K562 (cell line): ENCODE data around the gene ZNF775. TPM values are rescaled to one million over a fixed set of nuclear protein-coding genes. Genes with fewer than 3 reads are reported as not detected.

Experiments
- ATAC-seq: fragments of 200-7000 bp; cut with Tn5 transposase; 3 replicates; pipeline ENCODE4 v1.9.1; 2020; ENCODE audit warnings: moderate library complexity
- BruUV-seq: library from RNA; stranded (reverse); fragments of 400-500 nt; replicated peaks from 2 replicates; lab custom pipeline; 2021; lab: Mats Ljungman, UMichigan
- CTCF ChIA-PET: fragments of 300-600 bp; formaldehyde crosslinking; extraction: SDS; loops from one replicate; lab custom pipeline; 2021; ENCODE audit warnings: low intra/inter-chr PET ratio; lab: Yijun Ruan, JAX
- POLR2A ChIA-PET: fragments of 300-600, 350-650 bp; sonication (Branson Sonifier 250); formaldehyde crosslinking; extraction: SDS; loops from one replicate; lab custom pipeline; 2021; ENCODE audit warnings: antibody characterized with exemption, inconsistent platforms; lab: Yijun Ruan, JAX
- DNase-seq, 4 experiments: peaks; one replicate each; pipeline versions ENCODE4 v3.0.0 to v3.0.0-alpha.2; 2011 to 2018; ENCODE audit warnings: low spot score in 3 of 4, mixed read lengths in 3 of 4; ENCODE audit errors: extremely low read depth in 1 of 4
- FAIRE-seq: peaks from 2 replicates; lab custom pipeline; 2011; peaks lifted over from hg19 to GRCh38; lab: Jason Lieb, UNC
- H2AFZ ChIP-seq: 2 replicates; pipeline ENCODE4 v1.6.0; 2011; ENCODE audit warnings: low read depth, low read length, control low read depth, inconsistent platforms
- H3K27ac ChIP-seq: fragments of 200-600 bp; 3 replicates; pipeline ENCODE4 v1.8.0; 2011; ENCODE audit warnings: low read depth, mild to moderate bottlenecking, control low read depth, inconsistent platforms, low read length, moderate library complexity, mixed read lengths; ENCODE audit errors: extremely low read depth
- H3K27me3 ChIP-seq, 2 experiments: fragments of 300-600 bp in 1 of 2; 2 replicates in 1 of 2; 3 replicates in 1 of 2; pipeline versions ENCODE4 v1.6.0 to v1.8.0; 2011; ENCODE audit warnings: inconsistent platforms in 2 of 2, low read length in 2 of 2, mild to moderate bottlenecking in 1 of 2, mixed read lengths in 1 of 2, moderate library complexity in 1 of 2; ENCODE audit not compliant: control insufficient read depth in 2 of 2, insufficient read depth in 2 of 2
- H3K36me3 ChIP-seq: fragments of 300-600 bp; 3 replicates; pipeline ENCODE4 v1.8.0; 2011; ENCODE audit warnings: mild to moderate bottlenecking, low read length, inconsistent platforms; ENCODE audit not compliant: control insufficient read depth, insufficient read depth
- H3K4me1 ChIP-seq, 2 experiments: fragments of 200-600 bp in 1 of 2; replicated peaks in 1 of 2; 2 replicates in 1 of 2; 3 replicates in 1 of 2; pipeline versions ENCODE4 v1.5.1 to v1.8.0; 2011; ENCODE audit warnings: inconsistent platforms in 2 of 2, low read length in 2 of 2, mild to moderate bottlenecking in 1 of 2, mixed read lengths in 1 of 2, moderate library complexity in 1 of 2; ENCODE audit not compliant: control insufficient read depth in 2 of 2, insufficient read depth in 2 of 2
- H3K4me2 ChIP-seq: 2 replicates; pipeline ENCODE4 v1.6.1; 2011; ENCODE audit warnings: low read length, control low read depth, inconsistent platforms, mixed read lengths; ENCODE audit not compliant: insufficient read depth
- H3K4me3 ChIP-seq: fragments of 200-600 bp; sonication (generic), shearing (Covaris generic); 2 replicates; pipeline ENCODE4 v1.5.1; 2016; ENCODE audit warnings: control low read depth, inconsistent platforms
- H3K79me2 ChIP-seq: fragments of 200-600 bp; 3 replicates; pipeline ENCODE4 v1.8.0; 2011; ENCODE audit warnings: low read length, inconsistent platforms; ENCODE audit not compliant: control insufficient read depth, insufficient read depth
- H3K9ac ChIP-seq, 2 experiments: 2 replicates each; pipeline versions ENCODE4 v1.6.0 to v1.6.1; 2011; ENCODE audit warnings: low read depth in 2 of 2, low read length in 2 of 2, control low read depth in 1 of 2, inconsistent platforms in 1 of 2, mild to moderate bottlenecking in 1 of 2, mixed read lengths in 1 of 2; ENCODE audit not compliant: insufficient read depth in 1 of 2
- H3K9me1 ChIP-seq: one replicate; pipeline ENCODE4 v1.6.0; 2011; ENCODE audit warnings: inconsistent platforms, mild to moderate bottlenecking, low read length, moderate library complexity; ENCODE audit not compliant: control insufficient read depth, insufficient read depth
- H3K9me3 ChIP-seq: replicated peaks from 2 replicates; pipeline ENCODE4 v1.5.1; 2011; ENCODE audit warnings: low read depth, low read length, inconsistent platforms; ENCODE audit not compliant: control insufficient read depth, insufficient read depth
- H4K20me1 ChIP-seq: replicated peaks from 2 replicates; pipeline ENCODE4 v1.6.1; 2011; ENCODE audit warnings: low read length, inconsistent platforms, mixed read lengths; ENCODE audit not compliant: control insufficient read depth, insufficient read depth
- CEBPG ChIP-seq, 3 experiments: fragments of 200-800 bp in 1 of 3; sonication (Bioruptor generic) in 1 of 3; sonication (generic) in 1 of 3; formaldehyde crosslinking in 1 of 3; IDR thresholded peaks in 2 of 3; conservative IDR thresholded peaks in 1 of 3; 2 replicates each; pipeline versions ENCODE4 v1.6.1 to v1.8.0; 2016 to 2022; ENCODE audit warnings: missing compliant biosample characterization in 2 of 3, missing genetic modification characterization in 2 of 3, mild to moderate bottlenecking in 1 of 3, missing genetic modification reagents in 1 of 3
- ETV5 ChIP-seq: sonication (generic); formaldehyde crosslinking; IDR thresholded peaks from 2 replicates; pipeline ENCODE4 v1.4.0; 2020; ENCODE audit warnings: low read depth, mild to moderate bottlenecking, missing genetic modification reagents
- HIVEP1 ChIP-seq: fragments of 250-450 bp; sonication (Bioruptor Pico); IDR thresholded peaks from 2 replicates; pipeline ENCODE4 v1.4.0; 2020; ENCODE audit warnings: mild to moderate bottlenecking
- HNRNPL ChIP-seq: fragments of 200-400 bp; formaldehyde crosslinking; IDR thresholded peaks from 2 replicates; pipeline ENCODE4 v1.6.1; 2017; ENCODE audit warnings: low read depth, mild to moderate bottlenecking, low read length
- HNRNPUL1 ChIP-seq: fragments of 200-400 bp; formaldehyde crosslinking; IDR thresholded peaks from 2 replicates; pipeline ENCODE4 v1.6.1; 2017; ENCODE audit warnings: low read length
- POLR2G ChIP-seq: fragments of 200-400 bp; formaldehyde crosslinking; IDR thresholded peaks from 2 replicates; pipeline ENCODE4 v1.6.1; 2017; ENCODE audit warnings: low read depth, mild to moderate bottlenecking, antibody characterized with exemption, low read length, moderate library complexity
- RBBP5 ChIP-seq: fragments of 200-600 bp; sonication (generic); IDR thresholded peaks from 2 replicates; pipeline ENCODE4 v1.6.1; 2012; ENCODE audit warnings: borderline replicate concordance, mild to moderate bottlenecking, low read length, control low read depth, inconsistent platforms; ENCODE audit not compliant: insufficient read depth, poor library complexity, severe bottlenecking
- WHSC1 ChIP-seq: IDR thresholded peaks from one replicate; pipeline ENCODE4 v1.6.1; 2012; ENCODE audit warnings: low read length, control low read depth, inconsistent platforms
- whole genome bisulfite sequencing: fragments of 100-300 bp; shearing (Covaris generic); methylation state at CpG from one replicate; pipeline ENCODE4 v1.1.6; 2016; ENCODE audit warnings: low coverage, mixed read lengths; ENCODE audit not compliant: insufficient coverage; ENCODE audit errors: missing lambda C conversion rate; 5-methylcytosine and 5-hydroxymethylcytosine counted together
- in situ Hi-C: fragments of 300-500 bp; cut with MboI; formaldehyde crosslinking; loops from 4 replicates; pipeline ENCODE4 v1.15.0; 2018; ENCODE audit warnings: inconsistent platforms, mixed read lengths
- intact Hi-C: fragments of 100-400 bp; cut with micrococcal nuclease; formaldehyde crosslinking; loops from 2 replicates; pipeline ENCODE4 v1.14.2; 2022
- polyA plus RNA-seq, 8 experiments: library from polyadenylated mRNA; depleted of rRNA in 4 of 8; stranded (reverse) in 5 of 8; unstranded in 3 of 8; fragments of >200 nt; fragmentation: Nextera tagmentation in 2 of 8; fragmentation: Illumina TruSeq in 1 of 8; extraction: Ambion mirVana in 2 of 8; extraction: Trizol in 1 of 8; gene quantifications; 2 replicates each; pipeline versions ENCODE4 v1.2.1 to v1.2.3, GENCODE V29; 2011 to 2014; ENCODE audit warnings: inconsistent platforms in 1 of 8, missing spikeins in 1 of 8
- total RNA-seq, 7 experiments: library from RNA; depleted of rRNA in 6 of 7; stranded (reverse); fragments of >200 nt in 6 of 7; fragmentation: Illumina TruSeq in 2 of 7; extraction: Trizol in 2 of 7; gene quantifications; 2 replicates each; pipeline versions ENCODE4 v1.2.1 to v1.2.3, GENCODE V29; 2011 to 2021; ENCODE audit warnings: low replicate concordance in 1 of 7
- TF ChIP-seq, protein P1 (sequence below): sonication (generic); formaldehyde crosslinking; IDR thresholded peaks from 2 replicates; pipeline ENCODE4 v1.9.0; 2022; ENCODE audit warnings: mild to moderate bottlenecking, missing genetic modification reagents

Gene ZNF775
- total and polyA plus RNA-seq, 9 of the 15 experiments (the other 6 are each of a cell fraction or from before 2014, with no cell fraction given) = 0.04 to 18.7 (median 4.9) TPM

DNA sequence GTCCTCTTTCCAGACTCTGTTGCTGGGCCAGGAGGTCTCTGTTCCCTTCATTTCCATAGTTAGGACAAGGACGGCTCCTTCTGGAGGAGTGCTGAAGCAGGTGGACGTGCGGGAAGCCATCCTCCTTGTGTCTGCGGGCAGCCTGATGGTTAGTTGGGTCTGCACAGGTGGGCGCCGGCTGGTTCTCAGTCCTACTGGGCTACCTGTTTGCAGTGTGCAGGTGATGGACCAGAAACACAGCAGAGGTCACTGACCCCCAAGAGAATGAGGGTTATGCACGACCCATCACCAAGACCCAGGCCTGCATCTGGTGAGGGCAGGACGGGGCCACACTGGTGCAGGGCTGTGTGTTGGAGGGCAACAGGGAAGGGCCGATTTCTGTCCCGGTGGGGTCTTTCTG, 45.5 kb upstream of the ZNF775 start:
- H3K27me3 ChIP-seq = no peaks in the 10 kb centered on the region
- intact Hi-C loops = no loop called here
- in situ Hi-C loops = no loop called here
- 80% methylated on average over 10 of the region's 10 CpGs for WGBS
- H3K4me3 ChIP-seq = no peak overlapping the region
- H3K4me2 ChIP-seq = no peak overlapping the region
- TF ChIP-seq ETV5 (CRISPR knock-in tag) (no peak), WHSC1 (no peak), HIVEP1 (CRISPR knock-in tag) (no peak), HNRNPUL1 (no peak), POLR2G (peak; percentile 19; the same call in 1 of the 2 replicates), RBBP5 (peak; percentile 15), CEBPG (CRISPR knock-in tag; IDR thresholded peaks at IDR 0.05) (0 out of 2 replicates have a peak, but pooled peaks have one; percentile 16), CEBPG (tag; conservative IDR thresholded peaks at IDR 0.05 in 1 of 2, IDR thresholded peaks at IDR 0.05 in 1 of 2) (no peak), HNRNPL (no peak)
- TF ChIP-seq, protein P1, sequence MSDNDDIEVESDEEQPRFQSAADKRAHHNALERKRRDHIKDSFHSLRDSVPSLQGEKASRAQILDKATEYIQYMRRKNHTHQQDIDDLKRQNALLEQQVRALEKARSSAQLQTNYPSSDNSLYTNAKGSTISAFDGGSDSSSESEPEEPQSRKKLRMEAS (CRISPR knock-in tag) = 0 out of 2 replicates have a peak, but pooled peaks have one; percentile 28
- no peaks in the 10 kb centered on the region; the same call in 1 of the 2 replicates for H4K20me1 ChIP-seq
- ATAC-seq (no peak), FAIRE-seq (no peak), DNase-seq (peak in 2 of 4 experiments; percentile 10 to 11)
- H3K9ac ChIP-seq = peak overlapping the region in 1 of 2 experiments; percentile 7; a peak in 2 of 4 replicates
- ChIA-PET CTCF (interaction anchor here (0.6 kb wide), 1 partner anchor 52 kb away, joined by 3 read pairs; no protein-coding TSS in a partner anchor), POLR2A (interaction anchor here (0.9 to 1.6 kb wide), 4 partner anchors 12 to 36 kb away, joined by 3 to 4 read pairs (median 4); no protein-coding TSS in a partner anchor)
- no peak overlapping the region for H2AFZ ChIP-seq
- no peak overlapping the region for H3K27ac ChIP-seq
- peaks cover 0 to 30% of the 10 kb centered on the region in 2 experiments; a peak in 1 of 5 replicates for H3K4me1 ChIP-seq
- H3K9me1 ChIP-seq = peaks cover 6% of the 10 kb centered on the region
- peaks cover 3% of the 10 kb centered on the region; the same call in 1 of the 3 replicates for H3K79me2 ChIP-seq
- H3K9me3 ChIP-seq = no peaks in the 10 kb centered on the region
- no TSS peak for BruUV-seq
- H3K36me3 ChIP-seq = peaks cover 74% of the 10 kb centered on the region
